AG09319 (cell line): ENCODE measurements around the gene B4GALNT1.
"Not testable (repeated sequence)": the region's sequence is repeated elsewhere in the genome, so short reads cannot be mapped to it uniquely, and the experiment has no call there.

Source experiments
- DNase-seq: peaks from one replicate; pipeline ENCODE4 v3.0.0-alpha.2; 2010; ENCODE audit warnings: low read depth; ENCODE audit errors: extremely low read depth
- CTCF ChIP-seq: IDR thresholded peaks from 2 replicates; pipeline ENCODE4 v1.5.1; 2011; ENCODE audit warnings: low read depth, mild to moderate bottlenecking, inconsistent platforms, low read length, moderate library complexity

Gene B4GALNT1

DNA sequence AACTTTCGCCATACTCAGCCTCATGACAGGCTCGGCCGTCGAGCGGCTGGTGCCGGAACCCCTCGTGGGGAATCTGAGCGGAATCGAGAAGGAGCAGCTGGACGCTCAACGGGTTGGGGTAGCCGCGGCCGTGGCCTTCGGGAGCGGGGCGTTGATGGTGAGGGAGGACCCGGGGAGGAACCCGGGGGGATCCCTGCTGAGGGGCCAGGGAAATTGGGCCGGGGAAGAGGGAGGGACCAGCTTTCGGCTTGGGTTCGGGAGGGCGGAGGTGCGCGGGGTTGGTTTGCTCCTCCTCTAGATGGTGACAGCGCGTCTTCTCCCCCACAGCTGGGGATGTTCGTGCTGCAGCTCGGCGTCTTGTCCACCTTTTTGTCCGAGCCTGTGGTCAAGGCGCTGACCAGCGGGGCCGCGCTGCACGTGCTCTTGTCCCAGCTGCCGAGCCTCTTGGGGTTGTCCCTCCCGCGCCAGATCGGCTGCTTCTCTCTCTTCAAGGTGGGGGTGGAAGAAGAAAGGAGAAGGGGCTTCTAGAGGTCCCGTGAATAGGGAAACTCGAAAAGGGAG lies 12.0 kb downstream of the B4GALNT1 start:
- no peak for DNase-seq
- no peak for TF ChIP-seq CTCF

DNA sequence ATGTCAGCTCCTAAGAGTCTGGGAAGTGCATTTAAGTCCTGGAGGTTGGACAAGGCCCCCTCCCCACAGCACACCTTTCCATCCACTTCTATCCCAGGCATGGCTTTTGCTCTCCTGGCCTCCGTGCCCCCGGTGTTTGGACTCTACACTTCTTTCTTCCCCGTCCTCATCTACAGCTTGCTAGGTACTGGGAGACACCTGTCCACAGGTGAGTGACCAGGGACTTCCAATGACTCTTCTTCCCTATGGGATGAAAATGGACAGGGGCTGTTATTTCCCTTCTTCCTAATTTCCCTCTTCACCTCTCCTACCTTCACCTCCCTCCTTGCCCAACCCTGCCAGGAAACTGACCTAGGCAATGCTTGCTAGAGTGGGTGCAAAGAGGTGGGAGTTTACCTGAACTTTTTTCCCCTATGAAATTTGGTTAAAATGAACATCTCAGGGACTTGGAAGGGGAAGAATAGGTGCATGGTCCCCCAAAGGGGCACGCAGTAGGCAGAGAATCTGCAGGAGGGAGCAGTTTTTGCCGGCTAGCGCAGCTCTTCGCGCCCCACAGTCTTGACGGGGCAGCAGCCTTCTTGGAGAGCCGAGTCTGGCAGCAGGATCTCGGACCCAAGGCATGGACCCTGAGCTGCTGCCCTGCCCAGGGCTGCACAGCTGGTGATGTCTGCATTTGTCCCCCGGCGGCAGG lies 12.6 kb downstream of the B4GALNT1 start:
- no peak for DNase-seq
- TF ChIP-seq CTCF, result no peak

GRCh38 chr12:57619434-57620244 lies 13.4 kb downstream of the B4GALNT1 start:
- TF ChIP-seq CTCF, result no peak
- DNase-seq, result no peak

GRCh38 chr12:57618966-57619433 lies 14.0 kb downstream of the B4GALNT1 start:
- TF ChIP-seq CTCF, result no peak
- DNase-seq, result no peak

DNA sequence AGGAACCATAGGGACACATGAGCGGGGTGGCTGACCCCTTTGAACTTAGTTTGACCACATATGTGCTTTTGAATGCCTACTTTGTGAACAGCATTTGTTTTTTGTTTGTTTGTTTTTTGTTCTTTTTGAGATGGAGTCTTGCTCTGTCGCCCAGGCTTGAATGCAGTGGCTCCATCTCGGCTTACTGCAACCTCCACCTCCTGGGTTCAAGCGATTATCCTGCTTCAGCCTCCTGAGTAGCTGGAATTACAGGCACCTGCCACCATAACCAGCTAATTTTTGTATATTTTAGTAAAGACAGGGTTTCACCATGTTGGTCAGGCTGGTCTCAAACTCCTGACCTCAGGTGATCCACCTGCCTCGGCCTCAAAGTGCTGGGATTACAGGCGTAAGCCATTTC lies 14.6 kb downstream of the B4GALNT1 start:
- not testable (repeated sequence) for DNase-seq

GRCh38 chr12:57617942-57618341 lies 15.1 kb downstream of the B4GALNT1 start:
- DNase-seq, result no peak
- no peak for TF ChIP-seq CTCF

DNA sequence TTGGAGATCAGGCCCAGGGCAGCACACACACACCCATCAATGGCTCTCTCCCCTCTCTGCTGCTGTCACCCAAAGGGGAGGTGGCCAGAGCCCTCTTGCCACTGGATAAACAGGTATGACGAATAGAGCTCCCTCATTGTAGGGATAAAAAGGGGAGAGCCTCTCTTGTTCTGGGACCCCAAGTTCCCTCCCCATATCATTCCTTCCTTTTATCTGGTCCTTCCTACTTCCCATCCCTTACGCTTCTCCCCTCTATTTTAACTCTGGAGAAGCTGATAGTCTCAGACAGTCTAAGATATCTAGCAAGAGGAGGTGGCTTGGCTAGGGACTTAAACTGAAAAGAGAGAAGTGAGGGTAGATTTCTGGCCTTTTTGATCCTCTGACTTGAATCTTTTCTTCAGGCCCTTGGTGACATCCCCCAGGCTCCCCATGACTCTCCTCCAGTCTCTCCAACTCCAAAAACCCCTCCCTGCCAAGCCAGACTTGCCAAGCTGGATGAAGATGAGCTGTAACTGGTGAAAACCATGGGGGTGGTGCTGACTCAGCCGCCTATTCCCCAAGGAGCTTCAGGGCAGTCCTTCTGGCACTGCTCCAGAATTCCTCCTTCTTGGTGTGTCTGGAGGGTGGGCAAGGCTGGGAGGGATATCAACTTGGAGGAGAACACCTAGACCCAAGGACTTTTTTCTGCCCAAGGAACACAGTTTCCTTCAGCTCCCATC lies 16.5 kb downstream of the B4GALNT1 start:
- TF ChIP-seq CTCF, result no peak
- DNase-seq, result no peak
